Esophagus muscularis mucosa (tissue), 4 donors: ENCODE results near the gene ARHGEF38. TPM values are rescaled to one million over a fixed set of nuclear protein-coding genes. Genes with fewer than 3 reads are reported as not detected.
A peak's percentile ranks its signal among the peaks of the same experiment; 100 is the strongest.
"Not testable (repeated sequence)": the region's sequence is repeated elsewhere in the genome, so short reads cannot be mapped to it uniquely, and the experiment has no call there.

Experiments used
- DNase-seq: peaks from one replicate; pipeline ENCODE4 v3.0.0-alpha.2; 2017; ENCODE audit errors: extremely low spot score
- H3K27ac ChIP-seq, 4 donors: fragments of 200-600 bp; sonication (generic); replicated peaks in 1 of 4; 1 replicate in 3 of 4; 2 replicates in 1 of 4; pipeline ENCODE4 v1.5.1; 2016 to 2019; ENCODE audit warnings: mild to moderate bottlenecking in 1 of 4
- H3K27me3 ChIP-seq, 4 donors: fragments of 200-600 bp; sonication (generic); one replicate each; pipeline versions ENCODE4 v1.5.1 to v1.6.0; 2016 to 2019
- H3K36me3 ChIP-seq, 4 donors: fragments of 200-600 bp; sonication (generic); one replicate each; pipeline ENCODE4 v1.5.1; 2016 to 2019
- H3K4me1 ChIP-seq, 4 donors: fragments of 200-600 bp; sonication (generic); one replicate each; pipeline ENCODE4 v1.5.1; 2016 to 2019
- H3K4me3 ChIP-seq, 4 donors: fragments of 200-600 bp; sonication (generic); 1 replicate in 2 of 4; 2 replicates in 2 of 4; pipeline ENCODE4 v1.5.1; 2016 to 2019; ENCODE audit warnings: mild to moderate bottlenecking in 4 of 4, moderate library complexity in 1 of 4
- H3K9me3 ChIP-seq, 4 donors: fragments of 200-600 bp; sonication (generic); 1 replicate in 3 of 4; 2 replicates in 1 of 4; pipeline ENCODE4 v1.5.1; 2016 to 2019
- EP300 ChIP-seq: sonication (generic); formaldehyde crosslinking; IDR thresholded peaks from one replicate; pipeline ENCODE4 v1.6.1; 2017; ENCODE audit warnings: antibody characterized with exemption
- POLR2A ChIP-seq: fragments of 450-650 bp; IDR thresholded peaks from one replicate; pipeline ENCODE4 v1.6.1; 2017; ENCODE audit warnings: antibody characterized with exemption, moderate library complexity, mild to moderate bottlenecking, low read depth
- POLR2AphosphoS5 ChIP-seq, 2 donors: sonication (generic); formaldehyde crosslinking; IDR thresholded peaks; one replicate each; pipeline ENCODE4 v1.6.1; 2017; ENCODE audit warnings: antibody characterized with exemption in 2 of 2
- WGBS: methylation state at CpG from one replicate; pipeline ENCODE4 v1.1.5; 2018; 5-methylcytosine and 5-hydroxymethylcytosine counted together
- intact Hi-C: fragments of 100-400 bp; cut with DNase I; formaldehyde crosslinking; loops from one replicate; pipeline ENCODE4 v1.15.1; 2023
- total RNA-seq, 4 donors: library from RNA; depleted of rRNA; stranded (reverse); fragments of >200 nt; gene quantifications; one replicate each; pipeline versions ENCODE4 v1.1.0 to v1.2.1, GENCODE V29; 2016
- TF ChIP-seq, protein P1 (sequence below), 3 experiments: fragments of 200-600 bp in 2 of 3; fragments of 450-650 bp in 1 of 3; sonication (generic) in 2 of 3; IDR thresholded peaks; one replicate each; pipeline ENCODE4 v1.5.1; 2017 to 2019; ENCODE audit warnings: antibody characterized with exemption in 3 of 3, mild to moderate bottlenecking in 2 of 3, moderate library complexity in 1 of 3

The ARHGEF38 gene
- total RNA-seq, 4 donors from 2014 or later: 0.29 TPM; not detected in 3

- H3K36me3 ChIP-seq: peaks cover 0 to 16% (median 8%) of the 10 kb centered on the region in 4 donors
- H3K4me1 ChIP-seq: no peaks in the 10 kb centered on the region
- WGBS: 94% methylated on average over 2 of the region's 2 CpGs
- H3K27ac ChIP-seq: no peak overlapping the region
- no peak overlapping the region for H3K4me3 ChIP-seq
- intact Hi-C loops: no loop called here
- no peaks in the 10 kb centered on the region for H3K9me3 ChIP-seq
- no peaks in the 10 kb centered on the region for H3K27me3 ChIP-seq
- TF ChIP-seq, protein P1, sequence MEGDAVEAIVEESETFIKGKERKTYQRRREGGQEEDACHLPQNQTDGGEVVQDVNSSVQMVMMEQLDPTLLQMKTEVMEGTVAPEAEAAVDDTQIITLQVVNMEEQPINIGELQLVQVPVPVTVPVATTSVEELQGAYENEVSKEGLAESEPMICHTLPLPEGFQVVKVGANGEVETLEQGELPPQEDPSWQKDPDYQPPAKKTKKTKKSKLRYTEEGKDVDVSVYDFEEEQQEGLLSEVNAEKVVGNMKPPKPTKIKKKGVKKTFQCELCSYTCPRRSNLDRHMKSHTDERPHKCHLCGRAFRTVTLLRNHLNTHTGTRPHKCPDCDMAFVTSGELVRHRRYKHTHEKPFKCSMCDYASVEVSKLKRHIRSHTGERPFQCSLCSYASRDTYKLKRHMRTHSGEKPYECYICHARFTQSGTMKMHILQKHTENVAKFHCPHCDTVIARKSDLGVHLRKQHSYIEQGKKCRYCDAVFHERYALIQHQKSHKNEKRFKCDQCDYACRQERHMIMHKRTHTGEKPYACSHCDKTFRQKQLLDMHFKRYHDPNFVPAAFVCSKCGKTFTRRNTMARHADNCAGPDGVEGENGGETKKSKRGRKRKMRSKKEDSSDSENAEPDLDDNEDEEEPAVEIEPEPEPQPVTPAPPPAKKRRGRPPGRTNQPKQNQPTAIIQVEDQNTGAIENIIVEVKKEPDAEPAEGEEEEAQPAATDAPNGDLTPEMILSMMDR (IDR thresholded peaks at IDR 0.05): no peak
- TF ChIP-seq EP300: no peak
- no peak for TF ChIP-seq POLR2A
- TF ChIP-seq POLR2AphosphoS5 (IDR thresholded peaks at IDR 0.05): no peak
- DNase-seq: no peak
These were observed 125.3 kb downstream of the ARHGEF38 start for GRCh38 chr4:105677709-105678108.

DNA sequence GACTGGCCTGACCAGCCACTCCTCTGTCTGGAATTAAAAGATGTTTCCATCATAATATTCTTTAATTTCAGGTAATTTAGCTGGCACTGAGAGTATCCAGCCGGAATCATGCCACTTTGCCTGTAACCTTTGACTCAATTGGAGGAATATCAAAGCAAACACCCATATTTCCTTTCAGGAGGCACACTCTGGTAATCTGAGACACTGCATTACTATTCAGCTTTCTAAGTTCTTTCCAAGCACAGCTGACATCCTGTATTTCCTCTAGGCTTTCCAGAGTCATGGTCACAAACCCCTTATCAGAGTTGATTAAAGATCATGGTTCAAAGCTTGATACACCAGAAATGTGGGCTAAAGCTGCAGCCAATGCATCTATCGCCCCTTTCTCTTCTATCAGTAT, 126.8 kb downstream of the ARHGEF38 start:
- no peak for DNase-seq
- Histone ChIP-seq H3K27ac (no peak overlapping the region), H3K4me3 (no peak overlapping the region), H3K9me3 (no peaks in the 10 kb centered on the region), H3K36me3 (peaks cover 3 to 21% (median 13%) of the 10 kb centered on the region in 4 donors), H3K27me3 (no peaks in the 10 kb centered on the region), H3K4me1 (no peaks in the 10 kb centered on the region)
- TF ChIP-seq POLR2AphosphoS5 (IDR thresholded peaks at IDR 0.05) (no peak), EP300 (no peak)
- TF ChIP-seq, protein P1 (IDR thresholded peaks at IDR 0.05): no peak
- intact Hi-C loops: no loop called here
- 82% methylated on average over 2 of the region's 2 CpGs for WGBS

- Histone ChIP-seq H3K4me1 (no peaks in the 10 kb centered on the region), H3K27me3 (no peaks in the 10 kb centered on the region), H3K4me3 (no peak overlapping the region), H3K27ac (peak overlapping the region in 1 of 4 donors; percentile 1), H3K9me3 (no peaks in the 10 kb centered on the region), H3K36me3 (peaks cover 12 to 57% (median 35%) of the 10 kb centered on the region in 4 donors)
- TF ChIP-seq, protein P1 (IDR thresholded peaks at IDR 0.05): no peak
- TF ChIP-seq POLR2AphosphoS5 (IDR thresholded peaks at IDR 0.05): no peak
- no peak for TF ChIP-seq POLR2A
- no peak for TF ChIP-seq EP300
- 78% methylated on average over 4 of the region's 4 CpGs for WGBS
- DNase-seq: no peak
- intact Hi-C loops: no loop called here
These were observed 130.6 kb downstream of the ARHGEF38 start for GRCh38 chr4:105683038-105683437.

- Histone ChIP-seq H3K9me3 (no peaks in the 10 kb centered on the region), H3K36me3 (peaks cover 21 to 89% (median 59%) of the 10 kb centered on the region in 4 donors), H3K27me3 (no peaks in the 10 kb centered on the region), H3K4me3 (no peak overlapping the region), H3K27ac (no peak overlapping the region), H3K4me1 (no peaks in the 10 kb centered on the region)
- intact Hi-C loops: no loop called here
- DNase-seq: no peak
- WGBS: 89% methylated on average over 2 of the region's 2 CpGs
- no peak for TF ChIP-seq EP300
- no peak for TF ChIP-seq POLR2AphosphoS5 (IDR thresholded peaks at IDR 0.05)
- TF ChIP-seq, protein P1 (IDR thresholded peaks at IDR 0.05): no peak
- no peak for TF ChIP-seq POLR2A
These were observed 134.2 kb downstream of the ARHGEF38 start for GRCh38 chr4:105686571-105686970.

DNA sequence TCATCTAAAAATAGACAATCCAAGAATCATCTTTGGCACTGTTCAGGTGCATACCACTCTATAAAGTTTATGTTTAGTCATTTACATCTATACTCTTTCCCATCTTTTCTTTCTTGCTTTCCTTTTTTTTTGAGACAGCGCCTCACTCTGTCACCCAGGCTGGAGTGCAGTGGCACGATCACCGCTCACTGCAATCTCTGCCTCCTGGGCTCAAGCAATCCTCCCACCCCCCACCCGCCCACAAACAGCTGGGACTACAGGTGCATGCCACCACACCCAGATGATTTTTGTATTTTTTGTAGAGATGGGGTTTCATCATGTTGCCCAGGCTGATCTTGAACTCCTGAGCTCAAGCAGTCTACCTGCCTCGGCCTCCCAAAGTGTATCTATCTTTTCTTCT, 142.4 kb downstream of the ARHGEF38 start:
- H3K4me3 ChIP-seq, DNase-seq, H3K9me3 ChIP-seq, H3K27me3 ChIP-seq, H3K4me1 ChIP-seq, H3K27ac ChIP-seq, intact Hi-C loops: not testable (repeated sequence)
- peaks cover 27 to 81% (median 59%) of the 10 kb centered on the region in 4 donors for H3K36me3 ChIP-seq
- WGBS: 94% methylated on average over 5 of the region's 5 CpGs

GRCh38 chr4:105695832-105696231, 143.4 kb downstream of the ARHGEF38 start:
- WGBS: 97% methylated on average over 8 of the region's 8 CpGs
- intact Hi-C loops, DNase-seq, H3K4me3 ChIP-seq, H3K27ac ChIP-seq, H3K4me1 ChIP-seq, H3K27me3 ChIP-seq, H3K9me3 ChIP-seq: not testable (repeated sequence)
- peaks cover 27 to 71% (median 53%) of the 10 kb centered on the region in 4 donors for H3K36me3 ChIP-seq
